ENCODE measurements around the gene LLGL2. TPM values are rescaled to one million over a fixed set of nuclear protein-coding genes. Genes with fewer than 3 reads are reported as not detected.

The LLGL2 gene
- total RNA-seq, 2 donors from 2014 or later, result 6.4 to 6.8 TPM

GRCh38 chr17:75595920-75596313 is 70.4 kb downstream of the LLGL2 start:
- no peak for DNase-seq (ENCODE audit: low spot score)
- intact Hi-C loops (cut with DNase I), result no loop called here

- DNase-seq (ENCODE audit: low spot score), result no peak
- intact Hi-C loops (cut with DNase I), result no loop called here
These were observed 71.0 kb downstream of the LLGL2 start for GRCh38 chr17:75596320-75597087.

- intact Hi-C loops (cut with DNase I), result no loop called here
- DNase-seq (ENCODE audit: low spot score), result no peak
These were observed 75.8 kb downstream of the LLGL2 start for GRCh38 chr17:75601057-75601987.

GRCh38 chr17:75602644-75603043 is 77.1 kb downstream of the LLGL2 start:
- intact Hi-C loops (cut with DNase I), result no loop called here
- DNase-seq (ENCODE audit: low spot score), result no peak

GRCh38 chr17:75603123-75603522 is 77.6 kb downstream of the LLGL2 start:
- intact Hi-C loops (cut with DNase I), result no loop called here

GRCh38 chr17:75604034-75604695 is 78.7 kb downstream of the LLGL2 start:
- intact Hi-C loops (cut with DNase I), result no loop called here
- no peak for DNase-seq (ENCODE audit: low spot score)

More at GRCh38 chr17:75603123-75603522, 77.6 kb downstream of the LLGL2 start:
- DNase-seq (ENCODE audit: low spot score), result no peak

GRCh38 chr17:75605790-75606189 is 80.3 kb downstream of the LLGL2 start:
- intact Hi-C loops (cut with DNase I), result no loop called here
- no peak for DNase-seq (ENCODE audit: low spot score)

- no peak for DNase-seq (ENCODE audit: low spot score)
- intact Hi-C loops (cut with DNase I), result no loop called here
These were observed 81.6 kb downstream of the LLGL2 start for GRCh38 chr17:75607086-75607485.

- no peak for DNase-seq (ENCODE audit: low spot score)
- intact Hi-C loops (cut with DNase I), result loop anchor here in 1 of 2 donors (2.0 kb wide), 1 partner anchor 78 kb away; no protein-coding TSS in a partner anchor
These were observed 84.8 kb downstream of the LLGL2 start for GRCh38 chr17:75610103-75610984.

GRCh38 chr17:75611851-75612429 is 86.4 kb downstream of the LLGL2 start:
- DNase-seq (ENCODE audit: low spot score), result no peak
- intact Hi-C loops (cut with DNase I), result loop anchor here in 1 of 2 donors (2.0 kb wide), 1 partner anchor 79 kb away; no protein-coding TSS in a partner anchor

GRCh38 chr17:75612906-75613626 is 87.6 kb downstream of the LLGL2 start:
- DNase-seq (ENCODE audit: low spot score), result no peak
- intact Hi-C loops (cut with DNase I), result no loop called here

GRCh38 chr17:75614006-75614405 is 88.5 kb downstream of the LLGL2 start:
- no peak for DNase-seq (ENCODE audit: low spot score)
- intact Hi-C loops (cut with DNase I), result no loop called here

- DNase-seq (ENCODE audit: low spot score), result no peak
- intact Hi-C loops (cut with DNase I), result no loop called here
These were observed 89.2 kb downstream of the LLGL2 start for GRCh38 chr17:75614556-75615270.

- intact Hi-C loops (cut with DNase I), result no loop called here
- DNase-seq (ENCODE audit: low spot score), result no peak
These were observed 89.8 kb downstream of the LLGL2 start for GRCh38 chr17:75615301-75615700.

- no peak for DNase-seq (ENCODE audit: low spot score)
- intact Hi-C loops (cut with DNase I), result no loop called here
These were observed 91.1 kb downstream of the LLGL2 start for GRCh38 chr17:75616521-75617122.

GRCh38 chr17:75617218-75617617 is 91.7 kb downstream of the LLGL2 start:
- intact Hi-C loops (cut with DNase I), result no loop called here
- no peak for DNase-seq (ENCODE audit: low spot score)

- intact Hi-C loops (cut with DNase I), result no loop called here
- no peak for DNase-seq (ENCODE audit: low spot score)
These were observed 92.2 kb downstream of the LLGL2 start for GRCh38 chr17:75617675-75618074.

Measured in posterior vena cava (tissue), 2 donors.